ENCODE measurements around the gene PARD6B.
"Not testable (repeated sequence)": the region's sequence is repeated elsewhere in the genome, so short reads cannot be mapped to it uniquely, and the experiment has no call there.

Gene PARD6B

GRCh38 chr20:50710492-50711063 lies 20.8 kb upstream of the PARD6B start:
- no peak for TF ChIP-seq CTCF (IDR thresholded peaks at IDR 0.05; ENCODE audit: low read depth, low read length)
- Histone ChIP-seq H3K27ac (no peak overlapping the region), H3K36me3 (no peaks in the 10 kb centered on the region), H3K4me3 (ENCODE audit: low read depth, low read length) (no peak overlapping the region), H3K9me3 (ENCODE audit: severe bottlenecking) (no peaks in the 10 kb centered on the region), H3K27me3 (ENCODE audit: insufficient read depth, low read depth, severe bottlenecking) (no peaks in the 10 kb centered on the region)
- no peak for DNase-seq

GRCh38 chr20:50711113-50711825 lies 20.1 kb upstream of the PARD6B start:
- H3K4me3 ChIP-seq (ENCODE audit: low read depth, low read length) = no peak overlapping the region

GRCh38 chr20:50712771-50713656 lies 18.4 kb upstream of the PARD6B start:
- TF ChIP-seq CTCF (IDR thresholded peaks at IDR 0.05; ENCODE audit: low read depth, low read length) = no peak

More at GRCh38 chr20:50711113-50711825, 20.1 kb upstream of the PARD6B start:
- Histone ChIP-seq H3K36me3 (no peaks in the 10 kb centered on the region), H3K27ac (no peak overlapping the region), H3K9me3 (ENCODE audit: severe bottlenecking) (no peaks in the 10 kb centered on the region), H3K27me3 (ENCODE audit: insufficient read depth, low read depth, severe bottlenecking) (no peaks in the 10 kb centered on the region)
- TF ChIP-seq CTCF (IDR thresholded peaks at IDR 0.05; ENCODE audit: low read depth, low read length) = no peak
- DNase-seq = no peak

GRCh38 chr20:50713657-50714101 lies 17.7 kb upstream of the PARD6B start:
- Histone ChIP-seq H3K9me3 (ENCODE audit: severe bottlenecking) (no peaks in the 10 kb centered on the region), H3K4me3 (ENCODE audit: low read depth, low read length) (no peak overlapping the region), H3K36me3 (no peaks in the 10 kb centered on the region), H3K27ac (no peak overlapping the region), H3K27me3 (ENCODE audit: insufficient read depth, low read depth, severe bottlenecking) (no peaks in the 10 kb centered on the region)
- peak; percentile 33 for DNase-seq
- TF ChIP-seq CTCF (IDR thresholded peaks at IDR 0.05; ENCODE audit: low read depth, low read length) = peak; percentile 35; the same call in 1 of the 2 replicates

More at GRCh38 chr20:50712771-50713656, 18.4 kb upstream of the PARD6B start:
- no peaks in the 10 kb centered on the region for H3K9me3 ChIP-seq (ENCODE audit: severe bottlenecking)
- H3K27ac ChIP-seq = no peak overlapping the region
- no peak overlapping the region for H3K4me3 ChIP-seq (ENCODE audit: low read depth, low read length)
- no peaks in the 10 kb centered on the region for H3K27me3 ChIP-seq (ENCODE audit: insufficient read depth, low read depth, severe bottlenecking)
- no peaks in the 10 kb centered on the region for H3K36me3 ChIP-seq
- DNase-seq = no peak

GRCh38 chr20:50714426-50714825 lies 17.0 kb upstream of the PARD6B start:
- not testable (repeated sequence) for H3K36me3 ChIP-seq; H3K27me3 ChIP-seq (ENCODE audit: insufficient read depth, low read depth, severe bottlenecking); H3K4me3 ChIP-seq (ENCODE audit: low read depth, low read length); DNase-seq; H3K27ac ChIP-seq; H3K9me3 ChIP-seq (ENCODE audit: severe bottlenecking)

- Histone ChIP-seq H3K36me3 (no peaks in the 10 kb centered on the region), H3K27me3 (ENCODE audit: insufficient read depth, low read depth, severe bottlenecking) (no peaks in the 10 kb centered on the region), H3K9me3 (ENCODE audit: severe bottlenecking) (no peaks in the 10 kb centered on the region), H3K4me3 (ENCODE audit: low read depth, low read length) (no peak overlapping the region), H3K27ac (no peak overlapping the region)
- TF ChIP-seq CTCF (IDR thresholded peaks at IDR 0.05; ENCODE audit: low read depth, low read length) = no peak
- no peak for DNase-seq
Observed at GRCh38 chr20:50715694-50716093, 15.7 kb upstream of the PARD6B start.

All from WERI-Rb-1 (cell line).